ENCODE data around the gene OGN.

OGN gene

DNA sequence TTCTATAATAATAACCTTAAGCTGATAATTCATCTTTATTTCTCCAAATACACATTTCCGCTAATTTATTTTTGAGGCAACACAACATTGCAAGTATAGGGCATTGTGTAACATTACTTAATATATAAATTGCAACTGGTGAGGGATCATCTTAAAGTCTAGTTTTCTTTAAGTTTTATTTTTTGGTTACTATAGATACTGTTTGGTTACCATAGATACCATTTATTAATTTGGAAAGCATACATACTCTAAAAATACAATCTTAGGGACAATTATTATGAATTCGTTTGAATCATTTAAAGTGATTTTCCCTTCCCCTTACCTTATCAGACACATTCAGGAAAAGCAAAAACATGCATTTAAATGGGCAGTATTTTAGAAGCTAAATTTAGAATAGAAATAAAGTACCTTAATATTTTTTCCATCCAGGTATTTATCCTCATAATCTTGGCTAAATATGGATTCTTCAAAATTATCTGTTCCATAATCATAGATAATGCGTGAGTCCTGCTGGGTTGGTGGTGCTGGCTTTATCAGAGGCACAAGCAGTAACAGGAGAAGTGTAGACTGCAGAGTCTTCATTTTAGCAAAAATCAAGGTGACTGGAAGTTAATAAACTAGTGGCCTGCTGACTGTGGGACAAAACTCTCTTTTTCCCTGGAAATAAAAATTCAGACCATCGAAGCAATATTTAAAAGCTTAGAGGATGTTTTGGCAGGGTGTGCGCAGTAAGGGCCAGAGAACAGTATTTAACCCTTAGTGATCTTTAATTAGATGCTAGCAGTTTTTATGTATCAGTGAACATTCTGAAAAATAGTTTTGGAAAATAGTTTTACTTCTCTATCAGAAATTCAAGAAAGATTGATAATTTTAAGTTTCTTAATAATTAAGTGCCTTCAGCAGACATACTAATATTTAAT lies 1.3 kb downstream of the OGN start:
- no peak for DNase-seq (ENCODE audit: insufficient read length)
- no peak for TF ChIP-seq TAF1 (IDR thresholded peaks at IDR 0.05; ENCODE audit: borderline replicate concordance, low read depth, low read length)
- no peak for TF ChIP-seq POLR2AphosphoS5 (IDR thresholded peaks at IDR 0.05; ENCODE audit: low read depth, low read length)
- no peak for TF ChIP-seq POLR2A (IDR thresholded peaks at IDR 0.05; ENCODE audit: low read depth, low read length)
- no peak for FAIRE-seq

DNA sequence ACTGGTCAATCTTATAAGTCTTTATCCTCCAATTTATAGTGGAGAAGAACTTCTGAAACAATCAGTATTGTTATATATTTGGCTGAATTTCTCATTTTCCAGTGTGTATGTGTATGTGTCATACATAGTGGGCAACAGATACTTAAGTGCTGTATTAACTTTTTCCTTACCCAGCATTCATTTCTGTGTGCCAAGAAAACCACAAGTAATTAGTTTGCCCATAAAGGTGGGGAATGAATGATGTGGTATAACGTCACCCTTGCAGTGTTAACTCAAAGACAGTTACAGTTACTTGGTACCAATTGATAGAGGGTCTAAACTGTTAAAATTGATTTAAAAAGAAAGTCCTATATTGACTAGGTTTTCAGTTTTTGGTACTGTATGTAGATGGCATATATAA lies 2.0 kb downstream of the OGN start:
- FAIRE-seq (no peak), DNase-seq (ENCODE audit: insufficient read length) (no peak)
- TF ChIP-seq POLR2A (IDR thresholded peaks at IDR 0.05; ENCODE audit: low read depth, low read length) (no peak), POLR2AphosphoS5 (IDR thresholded peaks at IDR 0.05; ENCODE audit: low read depth, low read length) (no peak), TAF1 (IDR thresholded peaks at IDR 0.05; ENCODE audit: borderline replicate concordance, low read depth, low read length) (no peak)

DNA sequence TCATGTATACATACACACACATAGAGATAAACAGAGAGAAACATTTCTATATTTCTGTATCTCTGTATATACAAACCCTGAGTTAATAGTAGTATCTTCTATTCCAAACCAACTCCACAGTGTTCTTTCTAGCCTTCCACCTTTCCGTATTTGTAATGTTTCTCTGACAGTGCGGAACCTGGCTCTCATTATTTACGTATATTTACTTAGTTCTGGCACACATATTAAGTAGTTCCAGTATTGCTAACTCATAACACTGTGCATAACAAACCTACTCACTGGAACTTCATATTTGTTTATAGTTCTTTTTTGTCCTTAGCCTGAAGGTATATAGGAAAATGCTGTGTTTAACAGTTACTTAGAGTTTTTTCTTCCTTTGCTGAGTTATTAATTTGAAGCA lies 6.5 kb downstream of the OGN start:
- no peak for TF ChIP-seq TAF1 (IDR thresholded peaks at IDR 0.05; ENCODE audit: borderline replicate concordance, low read depth, low read length)
- no peak for FAIRE-seq
- DNase-seq (ENCODE audit: insufficient read length), result no peak

DNA sequence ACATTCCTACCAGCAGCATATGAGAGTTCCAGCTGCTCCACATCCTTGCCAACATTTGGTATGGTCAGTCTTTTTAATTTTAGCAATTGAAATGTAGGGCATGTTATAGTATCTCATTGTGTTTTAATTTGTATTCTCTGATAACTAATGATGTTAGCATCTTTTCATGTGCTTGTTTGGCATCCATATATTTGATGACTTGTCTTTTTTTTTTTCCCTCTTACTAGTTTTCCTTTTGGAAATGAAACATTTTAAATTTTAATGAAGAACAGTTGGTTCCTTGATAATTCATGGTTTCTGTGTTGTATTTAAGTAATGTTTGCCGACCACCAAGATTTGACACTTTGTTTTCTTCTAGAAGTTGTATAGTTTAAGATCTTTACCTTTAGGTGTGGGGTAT lies 8.8 kb downstream of the OGN start:
- FAIRE-seq (no peak), DNase-seq (ENCODE audit: insufficient read length) (no peak)
- TF ChIP-seq TAF1 (IDR thresholded peaks at IDR 0.05; ENCODE audit: borderline replicate concordance, low read depth, low read length) (no peak), POLR2A (IDR thresholded peaks at IDR 0.05; ENCODE audit: low read depth, low read length) (no peak), POLR2AphosphoS5 (IDR thresholded peaks at IDR 0.05; ENCODE audit: low read depth, low read length) (no peak)

DNA sequence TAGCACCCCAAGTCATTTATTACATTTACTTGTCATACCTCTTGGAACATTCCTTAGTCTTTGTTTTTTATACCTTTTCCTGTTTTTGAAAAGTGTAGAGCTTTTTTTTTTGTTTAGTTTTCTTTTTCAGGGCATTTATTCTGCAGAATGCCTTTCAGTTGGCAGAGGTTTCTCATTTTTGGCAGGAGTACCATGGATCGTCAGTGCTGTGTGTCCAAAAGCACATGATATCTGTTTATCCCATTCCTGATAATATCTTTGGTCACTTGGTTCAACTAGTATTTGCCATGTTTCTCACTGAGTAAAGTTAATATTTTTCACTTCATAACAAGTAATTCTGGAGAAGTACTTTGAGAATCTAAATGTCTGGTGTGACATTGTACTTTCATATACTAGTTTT lies 10.7 kb downstream of the OGN start:
- TF ChIP-seq POLR2AphosphoS5 (IDR thresholded peaks at IDR 0.05; ENCODE audit: low read depth, low read length), result no peak
- no peak for TF ChIP-seq POLR2A (IDR thresholded peaks at IDR 0.05; ENCODE audit: low read depth, low read length)
- TF ChIP-seq TAF1 (IDR thresholded peaks at IDR 0.05; ENCODE audit: borderline replicate concordance, low read depth, low read length), result no peak
- DNase-seq (ENCODE audit: insufficient read length), result no peak
- FAIRE-seq, result no peak

DNA sequence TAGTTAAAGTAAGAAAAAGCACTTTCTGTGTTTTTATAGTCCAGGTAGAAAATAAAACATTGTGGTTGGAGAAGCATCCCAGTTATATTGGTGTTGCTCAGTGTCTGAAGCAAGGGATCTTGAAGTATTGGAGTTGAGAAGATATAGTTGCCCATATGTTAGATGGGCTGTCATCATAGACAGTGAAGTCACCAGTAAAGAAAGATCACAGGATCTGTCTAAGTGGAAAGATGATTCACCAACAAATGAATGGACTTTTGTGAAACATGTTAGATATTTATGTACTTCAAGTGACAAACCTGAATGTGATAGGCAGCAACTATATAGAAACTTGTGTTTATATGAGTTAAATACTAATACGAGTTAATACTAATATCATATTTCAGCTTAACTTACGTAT lies 11.7 kb downstream of the OGN start:
- FAIRE-seq, result no peak
- TF ChIP-seq TAF1 (IDR thresholded peaks at IDR 0.05; ENCODE audit: borderline replicate concordance, low read depth, low read length), result no peak
- no peak for TF ChIP-seq POLR2A (IDR thresholded peaks at IDR 0.05; ENCODE audit: low read depth, low read length)
- TF ChIP-seq POLR2AphosphoS5 (IDR thresholded peaks at IDR 0.05; ENCODE audit: low read depth, low read length), result no peak
- no peak for DNase-seq (ENCODE audit: insufficient read length)

DNA sequence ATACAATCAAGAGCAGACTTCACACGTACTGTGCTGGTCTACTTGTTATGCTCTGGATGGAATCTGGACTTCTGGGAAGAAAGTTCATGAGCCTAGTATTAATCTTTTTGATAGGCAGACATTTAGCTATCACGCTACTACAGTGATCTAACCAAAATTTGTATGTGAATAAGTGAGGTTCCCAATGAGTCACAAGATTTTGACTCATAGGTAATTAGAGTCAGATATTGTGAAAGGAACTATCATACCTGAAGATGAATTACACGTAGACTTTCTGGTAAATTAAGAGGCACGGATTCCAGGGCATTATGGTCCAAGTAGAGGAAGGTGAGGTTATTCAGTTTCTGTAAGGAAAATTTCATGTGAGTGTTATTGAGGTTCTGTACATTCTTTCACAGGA lies 18.4 kb downstream of the OGN start:
- TF ChIP-seq POLR2AphosphoS5 (IDR thresholded peaks at IDR 0.05; ENCODE audit: low read depth, low read length) (no peak), POLR2A (IDR thresholded peaks at IDR 0.05; ENCODE audit: low read depth, low read length) (no peak), TAF1 (IDR thresholded peaks at IDR 0.05; ENCODE audit: borderline replicate concordance, low read depth, low read length) (no peak)
- no peak for FAIRE-seq
- DNase-seq (ENCODE audit: insufficient read length), result no peak

DNA sequence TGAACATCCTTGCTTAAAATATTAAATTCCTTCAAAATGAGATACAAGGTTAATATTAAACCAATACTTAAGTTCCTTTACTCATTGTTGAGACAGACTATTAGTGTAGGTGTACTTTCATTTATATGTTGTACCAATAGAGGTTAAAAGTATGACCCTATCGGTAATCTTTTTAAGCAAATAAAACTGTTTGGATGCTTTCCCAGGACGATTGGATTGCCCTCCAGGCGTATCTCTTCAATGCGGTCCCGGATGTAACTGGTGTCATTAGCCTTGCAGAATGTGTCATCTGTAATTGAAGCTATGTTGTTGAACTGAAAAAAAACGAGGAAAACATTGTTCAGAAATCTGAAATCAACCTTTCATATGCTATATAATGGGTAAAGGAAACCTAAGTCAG lies 18.9 kb downstream of the OGN start:
- no peak for TF ChIP-seq TAF1 (IDR thresholded peaks at IDR 0.05; ENCODE audit: borderline replicate concordance, low read depth, low read length)
- TF ChIP-seq POLR2AphosphoS5 (IDR thresholded peaks at IDR 0.05; ENCODE audit: low read depth, low read length), result no peak
- no peak for TF ChIP-seq POLR2A (IDR thresholded peaks at IDR 0.05; ENCODE audit: low read depth, low read length)
- DNase-seq (ENCODE audit: insufficient read length) (no peak), FAIRE-seq (peak; percentile 42)

DNA sequence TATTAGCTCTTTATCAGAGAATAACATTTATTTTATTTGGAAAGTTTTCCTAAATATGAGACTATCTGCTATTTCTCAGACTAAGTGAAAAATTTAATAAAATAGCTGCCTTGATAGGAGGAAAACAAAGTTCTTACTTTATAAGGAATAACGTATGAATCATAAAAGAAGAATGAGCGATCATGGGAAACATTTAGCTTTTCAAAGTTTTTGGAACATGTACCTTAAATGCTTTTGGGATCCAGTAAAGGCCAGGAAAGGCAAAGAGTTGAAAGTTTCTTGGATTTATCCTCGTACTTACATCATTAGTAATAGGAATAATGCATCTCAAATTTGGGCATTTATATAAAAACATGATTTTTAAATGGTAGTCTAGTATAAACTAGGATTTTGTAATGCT lies 19.4 kb downstream of the OGN start:
- TF ChIP-seq POLR2AphosphoS5 (IDR thresholded peaks at IDR 0.05; ENCODE audit: low read depth, low read length) (no peak), POLR2A (IDR thresholded peaks at IDR 0.05; ENCODE audit: low read depth, low read length) (no peak), TAF1 (IDR thresholded peaks at IDR 0.05; ENCODE audit: borderline replicate concordance, low read depth, low read length) (no peak)
- FAIRE-seq (no peak), DNase-seq (ENCODE audit: insufficient read length) (no peak)

DNA sequence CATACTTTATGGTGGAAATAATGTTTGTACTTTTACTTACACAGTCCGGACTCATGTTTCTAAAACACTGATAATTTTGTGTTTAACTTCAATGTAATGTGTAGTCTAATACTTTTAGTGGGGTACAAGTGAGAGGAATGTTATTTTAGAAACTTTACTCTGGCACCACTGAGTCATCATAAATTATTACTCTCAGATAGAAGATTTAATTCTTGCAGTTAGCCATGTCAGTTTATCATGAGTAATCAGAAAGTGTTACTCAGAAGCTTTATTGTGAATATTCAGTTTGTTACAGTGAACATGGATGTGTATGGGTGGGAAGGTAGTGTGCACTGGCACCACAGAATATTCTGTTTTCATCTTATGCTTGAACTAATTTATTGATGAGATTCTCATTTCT lies 20.0 kb downstream of the OGN start:
- TF ChIP-seq POLR2A (IDR thresholded peaks at IDR 0.05; ENCODE audit: low read depth, low read length) (no peak), TAF1 (IDR thresholded peaks at IDR 0.05; ENCODE audit: borderline replicate concordance, low read depth, low read length) (no peak), POLR2AphosphoS5 (IDR thresholded peaks at IDR 0.05; ENCODE audit: low read depth, low read length) (no peak)
- FAIRE-seq (peak; percentile 14), DNase-seq (ENCODE audit: insufficient read length) (no peak)

DNA sequence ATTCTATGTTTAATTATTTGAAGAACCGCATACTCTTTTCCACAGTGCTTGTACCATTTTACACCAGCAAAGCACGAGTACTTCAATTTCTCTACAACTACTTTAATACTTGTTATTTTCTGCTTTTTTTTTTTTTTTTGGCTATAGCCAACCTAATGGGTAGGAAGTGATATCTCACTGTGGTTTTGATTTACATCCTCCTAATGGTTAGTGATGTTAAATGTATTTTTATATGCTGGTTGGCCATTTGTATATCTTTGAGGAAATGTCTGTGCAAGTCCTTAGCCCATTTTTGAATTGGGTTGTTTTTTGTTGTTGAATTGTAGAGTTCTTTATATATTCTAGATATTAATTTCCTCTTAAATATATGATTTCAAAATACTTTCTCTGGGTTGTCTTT lies 22.6 kb downstream of the OGN start:
- TF ChIP-seq POLR2A (IDR thresholded peaks at IDR 0.05; ENCODE audit: low read depth, low read length), result no peak
- TF ChIP-seq TAF1 (IDR thresholded peaks at IDR 0.05; ENCODE audit: borderline replicate concordance, low read depth, low read length), result no peak
- no peak for TF ChIP-seq POLR2AphosphoS5 (IDR thresholded peaks at IDR 0.05; ENCODE audit: low read depth, low read length)
- DNase-seq (ENCODE audit: insufficient read length), result no peak
- FAIRE-seq, result no peak

DNA sequence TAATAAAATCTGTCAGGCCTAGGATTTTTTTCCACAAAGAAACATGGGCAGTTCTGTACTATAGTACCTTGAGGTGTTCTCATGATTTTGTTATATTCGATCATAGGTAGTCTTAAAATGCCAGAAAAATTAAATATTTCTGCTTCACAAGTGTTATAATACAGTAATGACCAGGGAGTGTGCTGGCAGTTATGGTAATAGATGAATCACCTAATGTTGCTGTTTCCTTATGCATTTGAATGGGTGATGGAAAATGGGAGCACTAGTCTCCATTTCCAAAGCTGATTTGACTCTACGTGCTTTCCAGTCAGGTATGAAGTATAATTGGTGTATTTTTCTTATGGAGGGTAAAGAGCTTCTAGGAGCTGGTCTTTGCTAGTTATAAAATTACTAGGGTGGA lies 23.8 kb downstream of the OGN start:
- DNase-seq (ENCODE audit: insufficient read length) (no peak), FAIRE-seq (no peak)
- TF ChIP-seq POLR2A (IDR thresholded peaks at IDR 0.05; ENCODE audit: low read depth, low read length) (no peak), POLR2AphosphoS5 (IDR thresholded peaks at IDR 0.05; ENCODE audit: low read depth, low read length) (no peak), TAF1 (IDR thresholded peaks at IDR 0.05; ENCODE audit: borderline replicate concordance, low read depth, low read length) (no peak)

Measured in GM12892 (cell line).